DOHH2 (cell line): ENCODE measurements around the gene AP1AR.

Experiments
- EZH2phosphoT487 ChIP-seq: fragments of 200-600 bp; sonication (generic); IDR thresholded peaks from 2 replicates; pipeline ENCODE4 v1.6.1; 2017; ENCODE audit warnings: borderline replicate concordance, mild to moderate bottlenecking, antibody characterized with exemption, low read length, moderate library complexity, mixed read lengths
- TF ChIP-seq, protein P1 (sequence below): fragments of 200-600 bp; sonication (generic); IDR thresholded peaks from one replicate; pipeline ENCODE4 v1.5.1; 2014; ENCODE audit warnings: antibody characterized with exemption, mild to moderate bottlenecking, low read depth, low read length; ENCODE audit not compliant: poor library complexity, severe bottlenecking

DNA sequence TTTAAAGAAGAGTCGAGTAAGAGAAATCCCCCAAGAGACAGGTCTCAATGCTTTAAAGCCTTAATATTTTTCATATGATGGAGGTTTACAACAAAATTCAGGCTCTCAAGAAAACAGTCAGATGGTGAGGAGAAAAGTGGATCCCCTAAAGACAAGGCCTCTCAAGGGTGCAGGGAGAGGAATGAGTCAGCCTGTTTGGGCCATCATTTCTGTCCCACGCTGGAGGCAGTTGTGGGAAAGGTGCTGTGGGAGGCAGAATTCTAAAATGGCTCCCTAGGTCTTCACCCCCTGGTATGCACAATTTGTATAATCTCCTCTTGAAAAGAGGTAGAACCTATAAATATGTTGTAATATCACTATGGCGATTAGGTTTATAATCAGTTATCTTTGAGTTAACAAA lies 58.8 kb downstream of the AP1AR start:
- TF ChIP-seq, protein P1, sequence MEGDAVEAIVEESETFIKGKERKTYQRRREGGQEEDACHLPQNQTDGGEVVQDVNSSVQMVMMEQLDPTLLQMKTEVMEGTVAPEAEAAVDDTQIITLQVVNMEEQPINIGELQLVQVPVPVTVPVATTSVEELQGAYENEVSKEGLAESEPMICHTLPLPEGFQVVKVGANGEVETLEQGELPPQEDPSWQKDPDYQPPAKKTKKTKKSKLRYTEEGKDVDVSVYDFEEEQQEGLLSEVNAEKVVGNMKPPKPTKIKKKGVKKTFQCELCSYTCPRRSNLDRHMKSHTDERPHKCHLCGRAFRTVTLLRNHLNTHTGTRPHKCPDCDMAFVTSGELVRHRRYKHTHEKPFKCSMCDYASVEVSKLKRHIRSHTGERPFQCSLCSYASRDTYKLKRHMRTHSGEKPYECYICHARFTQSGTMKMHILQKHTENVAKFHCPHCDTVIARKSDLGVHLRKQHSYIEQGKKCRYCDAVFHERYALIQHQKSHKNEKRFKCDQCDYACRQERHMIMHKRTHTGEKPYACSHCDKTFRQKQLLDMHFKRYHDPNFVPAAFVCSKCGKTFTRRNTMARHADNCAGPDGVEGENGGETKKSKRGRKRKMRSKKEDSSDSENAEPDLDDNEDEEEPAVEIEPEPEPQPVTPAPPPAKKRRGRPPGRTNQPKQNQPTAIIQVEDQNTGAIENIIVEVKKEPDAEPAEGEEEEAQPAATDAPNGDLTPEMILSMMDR: no peak
- no peak for TF ChIP-seq EZH2phosphoT487
